Glutamatergic neuron (in vitro differentiated cells): ENCODE results near the gene SNX32. TPM values are rescaled to one million over a fixed set of nuclear protein-coding genes. Genes with fewer than 3 reads are reported as not detected.
"Not testable (repeated sequence)": the region's sequence is repeated elsewhere in the genome, so short reads cannot be mapped to it uniquely, and the experiment has no call there.

Experiments
- DNase-seq: peaks from one replicate; pipeline ENCODE4 v3.0.0; 2022
- H3K27ac Mint-ChIP-seq: one replicate; pipeline ENCODE4 v1.8.0; 2020; ENCODE audit warnings: mild to moderate bottlenecking, mixed read lengths, inconsistent platforms; ENCODE audit not compliant: unreplicated experiment
- H3K27me3 Mint-ChIP-seq: one replicate; pipeline ENCODE4 v1.8.0; 2020; ENCODE audit warnings: mild to moderate bottlenecking, moderate library complexity, mixed read lengths, inconsistent platforms; ENCODE audit not compliant: unreplicated experiment
- H3K36me3 Mint-ChIP-seq: one replicate; pipeline ENCODE4 v1.8.0; 2020; ENCODE audit warnings: mild to moderate bottlenecking, mixed read lengths, inconsistent platforms; ENCODE audit not compliant: unreplicated experiment
- H3K4me1 Mint-ChIP-seq: one replicate; pipeline ENCODE4 v1.8.0; 2020; ENCODE audit warnings: mild to moderate bottlenecking, low read depth, mixed read lengths, inconsistent platforms; ENCODE audit not compliant: unreplicated experiment
- H3K4me3 Mint-ChIP-seq: one replicate; pipeline ENCODE4 v1.8.0; 2020; ENCODE audit warnings: mild to moderate bottlenecking, mixed read lengths, inconsistent platforms; ENCODE audit not compliant: unreplicated experiment
- H3K9me3 Mint-ChIP-seq: one replicate; pipeline ENCODE4 v1.8.0; 2020; ENCODE audit warnings: mild to moderate bottlenecking, moderate library complexity, mixed read lengths, inconsistent platforms; ENCODE audit not compliant: unreplicated experiment
- total RNA-seq: library from RNA; stranded (reverse); fragmentation: NEBNext Ultra II Directional; extraction: Animal tissue kit (Norgen Biotek cat#: 25700); gene quantifications from one replicate; pipeline ENCODE4 v1.2.1, GENCODE V29; 2021; ENCODE audit not compliant: unreplicated experiment
- TF ChIP-seq, protein P1 (sequence below): fragments of 200-600 bp; sonication (generic); IDR thresholded peaks from one replicate; pipeline ENCODE4 v1.5.0; 2021; ENCODE audit not compliant: partially characterized antibody, unreplicated experiment

SNX32 gene
- total RNA-seq, 1 donor from 2014 or later, result 14.7 TPM

- TF ChIP-seq, protein P1, sequence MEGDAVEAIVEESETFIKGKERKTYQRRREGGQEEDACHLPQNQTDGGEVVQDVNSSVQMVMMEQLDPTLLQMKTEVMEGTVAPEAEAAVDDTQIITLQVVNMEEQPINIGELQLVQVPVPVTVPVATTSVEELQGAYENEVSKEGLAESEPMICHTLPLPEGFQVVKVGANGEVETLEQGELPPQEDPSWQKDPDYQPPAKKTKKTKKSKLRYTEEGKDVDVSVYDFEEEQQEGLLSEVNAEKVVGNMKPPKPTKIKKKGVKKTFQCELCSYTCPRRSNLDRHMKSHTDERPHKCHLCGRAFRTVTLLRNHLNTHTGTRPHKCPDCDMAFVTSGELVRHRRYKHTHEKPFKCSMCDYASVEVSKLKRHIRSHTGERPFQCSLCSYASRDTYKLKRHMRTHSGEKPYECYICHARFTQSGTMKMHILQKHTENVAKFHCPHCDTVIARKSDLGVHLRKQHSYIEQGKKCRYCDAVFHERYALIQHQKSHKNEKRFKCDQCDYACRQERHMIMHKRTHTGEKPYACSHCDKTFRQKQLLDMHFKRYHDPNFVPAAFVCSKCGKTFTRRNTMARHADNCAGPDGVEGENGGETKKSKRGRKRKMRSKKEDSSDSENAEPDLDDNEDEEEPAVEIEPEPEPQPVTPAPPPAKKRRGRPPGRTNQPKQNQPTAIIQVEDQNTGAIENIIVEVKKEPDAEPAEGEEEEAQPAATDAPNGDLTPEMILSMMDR, result no peak
- H3K9me3 Mint-ChIP-seq, result peaks cover 24% of the 10 kb centered on the region
- peaks cover 22% of the 10 kb centered on the region for H3K27me3 Mint-ChIP-seq
- no peak for DNase-seq
- H3K36me3 Mint-ChIP-seq, result no peaks in the 10 kb centered on the region
- peak overlapping the region; percentile 74 for H3K4me3 Mint-ChIP-seq
- no peak overlapping the region for H3K27ac Mint-ChIP-seq
- H3K4me1 Mint-ChIP-seq, result peaks cover 29% of the 10 kb centered on the region
Observed at GRCh38 chr11:65891219-65892136, 57.7 kb downstream of the SNX32 start.

- H3K27me3 Mint-ChIP-seq, result peaks cover 22% of the 10 kb centered on the region
- H3K9me3 Mint-ChIP-seq, result peaks cover 18% of the 10 kb centered on the region
- H3K36me3 Mint-ChIP-seq, DNase-seq: not testable (repeated sequence)
- peak overlapping the region; percentile 41 for H3K27ac Mint-ChIP-seq
- H3K4me3 Mint-ChIP-seq, result peak overlapping the region; percentile 74
- peaks cover 23% of the 10 kb centered on the region for H3K4me1 Mint-ChIP-seq
Observed at GRCh38 chr11:65892137-65892540, 58.4 kb downstream of the SNX32 start.

- no peaks in the 10 kb centered on the region for H3K36me3 Mint-ChIP-seq
- TF ChIP-seq, protein P1, result no peak
- peaks cover 18% of the 10 kb centered on the region for H3K9me3 Mint-ChIP-seq
- no peak for DNase-seq
- H3K27me3 Mint-ChIP-seq, result peaks cover 21% of the 10 kb centered on the region
- H3K4me3 Mint-ChIP-seq, result peak overlapping the region; percentile 74
- peak overlapping the region; percentile 41 for H3K27ac Mint-ChIP-seq
- H3K4me1 Mint-ChIP-seq, result peaks cover 23% of the 10 kb centered on the region
Observed at GRCh38 chr11:65892661-65893317, 59.0 kb downstream of the SNX32 start.

DNA sequence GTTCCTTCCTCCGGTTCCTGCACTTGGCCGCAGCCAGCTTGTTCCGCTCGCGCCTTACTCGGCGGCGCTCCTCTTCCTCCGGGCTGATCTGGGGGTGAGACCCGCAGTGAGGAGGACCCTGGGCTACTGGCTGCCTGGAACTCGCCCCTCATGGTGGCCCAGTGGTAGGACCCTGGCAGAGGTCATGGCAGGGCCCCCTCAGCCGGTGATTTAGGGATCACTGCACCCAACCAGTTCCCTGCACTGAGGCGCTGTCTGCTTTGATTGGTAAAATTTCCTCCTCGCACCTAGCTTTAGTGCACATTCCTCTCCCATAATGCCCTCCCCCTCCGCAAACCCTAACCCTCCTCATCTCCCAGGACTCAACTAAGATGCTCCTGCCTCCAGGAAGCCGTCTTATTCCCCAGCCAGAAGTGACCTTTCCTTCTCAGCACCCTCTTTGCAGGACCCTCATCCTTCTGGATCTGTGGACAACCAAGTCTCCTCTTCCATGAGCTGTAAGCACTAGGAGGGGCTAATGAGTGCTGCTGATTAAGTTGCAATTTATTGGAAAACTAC is 60.4 kb downstream of the SNX32 start:
- Mint-ChIP-seq H3K36me3 (no peaks in the 10 kb centered on the region), H3K27ac (no peak overlapping the region), H3K27me3 (peaks cover 14% of the 10 kb centered on the region), H3K4me3 (no peak overlapping the region), H3K9me3 (peaks cover 13% of the 10 kb centered on the region), H3K4me1 (peaks cover 18% of the 10 kb centered on the region)
- TF ChIP-seq, protein P1, result no peak
- DNase-seq, result no peak

- H3K4me1 Mint-ChIP-seq, result peaks cover 9% of the 10 kb centered on the region
- H3K4me3 Mint-ChIP-seq, result no peak overlapping the region
- TF ChIP-seq, protein P1, result no peak
- no peak for DNase-seq
- H3K27me3 Mint-ChIP-seq, result peaks cover 7% of the 10 kb centered on the region
- no peak overlapping the region for H3K27ac Mint-ChIP-seq
- peaks cover 5% of the 10 kb centered on the region for H3K9me3 Mint-ChIP-seq
- no peaks in the 10 kb centered on the region for H3K36me3 Mint-ChIP-seq
Observed at GRCh38 chr11:65895482-65895981, 61.8 kb downstream of the SNX32 start.
